Measurements from ENCODE around the gene ALG14. TPM values are rescaled to one million over a fixed set of nuclear protein-coding genes. Genes with fewer than 3 reads are reported as not detected.
A peak's percentile ranks its signal among the peaks of the same experiment; 100 is the strongest.

The ALG14 gene
- total RNA-seq, 1 experiment from 2014 or later = 13.0 TPM

DNA sequence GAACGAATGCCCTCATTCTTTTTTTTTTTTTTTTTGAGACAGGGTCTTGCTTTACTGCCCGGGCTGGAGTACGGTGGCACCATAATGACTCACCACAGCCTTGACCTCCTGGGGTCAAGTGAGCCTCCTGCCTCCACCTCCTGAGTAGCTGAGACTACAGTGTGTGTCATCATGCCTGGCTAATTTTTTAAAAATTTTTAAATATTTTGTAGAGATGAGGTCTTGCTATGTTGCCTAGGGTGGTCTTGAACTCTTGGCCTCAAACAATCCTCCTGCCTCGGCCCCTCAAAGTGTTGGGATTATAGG lies 69.4 kb downstream of the ALG14 start:
- peak; percentile 17 for DNase-seq (ENCODE audit: unreplicated experiment)
- H3K36me3 Mint-ChIP-seq (ENCODE audit: insufficient read depth, unreplicated experiment) = no peaks in the 10 kb centered on the region
- intact Hi-C loops (cut with micrococcal nuclease) = no loop called here
- no peak overlapping the region for H3K4me3 Mint-ChIP-seq (ENCODE audit: unreplicated experiment)
- CTCF ChIA-PET = interaction anchor here (0.9 to 1.6 kb wide), 3 partner anchors 10 to 110 kb away, joined by 3 read pairs; no protein-coding TSS in a partner anchor
- no peaks in the 10 kb centered on the region for H3K27me3 Mint-ChIP-seq (ENCODE audit: insufficient read depth, unreplicated experiment)
- BruUV-seq (replicated peaks) = no TSS peak
- POLR2A ChIA-PET = no interaction called here
- no peak overlapping the region for H3K27ac Mint-ChIP-seq (ENCODE audit: low read depth, unreplicated experiment)
- H3K9me3 Mint-ChIP-seq (ENCODE audit: unreplicated experiment) = no peaks in the 10 kb centered on the region
- TF ChIP-seq, protein P1, sequence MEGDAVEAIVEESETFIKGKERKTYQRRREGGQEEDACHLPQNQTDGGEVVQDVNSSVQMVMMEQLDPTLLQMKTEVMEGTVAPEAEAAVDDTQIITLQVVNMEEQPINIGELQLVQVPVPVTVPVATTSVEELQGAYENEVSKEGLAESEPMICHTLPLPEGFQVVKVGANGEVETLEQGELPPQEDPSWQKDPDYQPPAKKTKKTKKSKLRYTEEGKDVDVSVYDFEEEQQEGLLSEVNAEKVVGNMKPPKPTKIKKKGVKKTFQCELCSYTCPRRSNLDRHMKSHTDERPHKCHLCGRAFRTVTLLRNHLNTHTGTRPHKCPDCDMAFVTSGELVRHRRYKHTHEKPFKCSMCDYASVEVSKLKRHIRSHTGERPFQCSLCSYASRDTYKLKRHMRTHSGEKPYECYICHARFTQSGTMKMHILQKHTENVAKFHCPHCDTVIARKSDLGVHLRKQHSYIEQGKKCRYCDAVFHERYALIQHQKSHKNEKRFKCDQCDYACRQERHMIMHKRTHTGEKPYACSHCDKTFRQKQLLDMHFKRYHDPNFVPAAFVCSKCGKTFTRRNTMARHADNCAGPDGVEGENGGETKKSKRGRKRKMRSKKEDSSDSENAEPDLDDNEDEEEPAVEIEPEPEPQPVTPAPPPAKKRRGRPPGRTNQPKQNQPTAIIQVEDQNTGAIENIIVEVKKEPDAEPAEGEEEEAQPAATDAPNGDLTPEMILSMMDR (IDR thresholded peaks at IDR 0.05; ENCODE audit: unreplicated experiment) = no peak
- peaks cover 5% of the 10 kb centered on the region for H3K4me1 Mint-ChIP-seq (ENCODE audit: insufficient read depth, unreplicated experiment)

DNA sequence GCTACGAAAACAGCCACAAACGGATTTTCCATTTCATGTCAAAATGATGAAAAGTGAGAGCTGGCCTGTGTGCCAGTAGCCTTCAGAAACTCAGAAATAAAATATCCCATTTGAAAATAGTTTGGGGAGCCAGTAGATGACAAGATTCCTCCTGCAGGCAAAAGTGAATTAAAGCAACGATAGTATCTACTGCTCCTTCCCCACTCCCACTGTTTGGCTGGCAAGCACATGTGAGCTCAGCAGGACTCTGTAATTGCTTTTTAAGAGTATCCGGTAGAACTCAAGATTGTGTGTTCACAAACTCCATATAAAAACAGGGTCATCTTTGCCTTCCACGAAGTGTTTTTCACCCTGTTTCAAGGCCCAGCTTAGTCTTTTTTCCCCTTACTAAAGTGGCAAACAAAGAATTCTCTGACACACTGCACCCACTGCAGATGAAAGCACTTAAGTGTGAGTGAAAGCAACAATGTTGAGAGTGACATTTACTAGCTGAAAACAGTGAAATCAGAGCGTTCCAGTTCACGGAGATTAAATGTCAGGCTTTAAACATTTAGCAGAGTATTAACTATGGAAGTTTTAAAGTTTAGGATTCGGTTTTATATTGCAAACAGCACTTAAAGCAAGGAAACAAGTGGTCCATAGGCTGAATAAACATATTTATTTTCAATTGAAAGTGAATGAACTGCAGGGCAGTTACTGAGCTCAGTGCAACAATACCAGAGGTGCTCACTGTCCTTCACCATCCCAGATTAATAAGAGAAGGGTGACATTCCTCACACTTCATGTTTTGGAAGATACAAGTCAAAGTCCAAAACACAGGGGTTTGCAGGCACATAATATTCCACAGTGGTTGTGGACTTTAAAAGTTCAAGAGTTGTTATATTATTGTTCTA lies 70.0 kb downstream of the ALG14 start:
- Mint-ChIP-seq H3K4me1 (ENCODE audit: insufficient read depth, unreplicated experiment) (peaks cover 5% of the 10 kb centered on the region), H3K9me3 (ENCODE audit: unreplicated experiment) (no peaks in the 10 kb centered on the region), H3K36me3 (ENCODE audit: insufficient read depth, unreplicated experiment) (no peaks in the 10 kb centered on the region), H3K4me3 (ENCODE audit: unreplicated experiment) (no peak overlapping the region), H3K27ac (ENCODE audit: low read depth, unreplicated experiment) (no peak overlapping the region), H3K27me3 (ENCODE audit: insufficient read depth, unreplicated experiment) (no peaks in the 10 kb centered on the region)
- intact Hi-C loops (cut with micrococcal nuclease) = no loop called here
- no TSS peak for BruUV-seq (replicated peaks)
- no peak for DNase-seq (ENCODE audit: unreplicated experiment)
- POLR2A ChIA-PET = no interaction called here
- CTCF ChIA-PET = interaction anchor here (0.7 to 1.6 kb wide), 3 partner anchors 39 to 109 kb away, joined by 3 to 5 read pairs (median 3); no protein-coding TSS in a partner anchor
- TF ChIP-seq, protein P1 (IDR thresholded peaks at IDR 0.05; ENCODE audit: unreplicated experiment) = no peak

DNA sequence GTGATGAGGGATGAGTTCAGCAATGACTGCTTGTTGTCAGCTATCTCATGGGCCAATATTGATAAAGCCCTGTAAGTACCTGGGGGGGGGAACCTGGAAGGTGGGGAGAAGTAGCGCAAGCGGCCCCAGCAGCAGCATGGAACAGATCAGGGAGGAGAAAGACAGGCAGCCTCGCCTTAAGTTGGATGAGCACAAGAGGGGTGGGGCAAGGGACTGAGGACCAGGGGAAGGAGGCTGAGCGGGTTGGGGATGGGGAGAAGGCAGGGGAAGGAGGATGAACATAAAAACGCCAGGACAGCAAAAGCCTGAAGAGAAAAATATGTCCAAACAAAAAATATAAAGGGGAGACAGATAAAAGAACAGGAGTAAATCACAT lies 70.6 kb downstream of the ALG14 start:
- ChIA-PET CTCF (interaction anchor here (1.6 kb wide), 1 partner anchor 40 kb away, joined by 3 read pairs; no protein-coding TSS in a partner anchor), POLR2A (no interaction called here)
- intact Hi-C loops (cut with micrococcal nuclease) = no loop called here
- Mint-ChIP-seq H3K9me3 (ENCODE audit: unreplicated experiment) (no peaks in the 10 kb centered on the region), H3K4me3 (ENCODE audit: unreplicated experiment) (no peak overlapping the region), H3K36me3 (ENCODE audit: insufficient read depth, unreplicated experiment) (no peaks in the 10 kb centered on the region), H3K27ac (ENCODE audit: low read depth, unreplicated experiment) (no peak overlapping the region), H3K4me1 (ENCODE audit: insufficient read depth, unreplicated experiment) (peaks cover 5% of the 10 kb centered on the region), H3K27me3 (ENCODE audit: insufficient read depth, unreplicated experiment) (no peaks in the 10 kb centered on the region)
- DNase-seq (ENCODE audit: unreplicated experiment) = no peak
- TF ChIP-seq, protein P1 (IDR thresholded peaks at IDR 0.05; ENCODE audit: unreplicated experiment) = no peak
- BruUV-seq (replicated peaks) = no TSS peak

- Mint-ChIP-seq H3K27ac (ENCODE audit: low read depth, unreplicated experiment) (no peak overlapping the region), H3K4me1 (ENCODE audit: insufficient read depth, unreplicated experiment) (no peaks in the 10 kb centered on the region), H3K27me3 (ENCODE audit: insufficient read depth, unreplicated experiment) (no peaks in the 10 kb centered on the region), H3K9me3 (ENCODE audit: unreplicated experiment) (no peaks in the 10 kb centered on the region), H3K36me3 (ENCODE audit: insufficient read depth, unreplicated experiment) (no peaks in the 10 kb centered on the region), H3K4me3 (ENCODE audit: unreplicated experiment) (no peak overlapping the region)
- no peak for DNase-seq (ENCODE audit: unreplicated experiment)
- ChIA-PET CTCF (interaction anchor here (0.7 to 1.4 kb wide), 3 partner anchors 15 to 44 kb away, joined by 3 to 4 read pairs (median 4); no protein-coding TSS in a partner anchor), POLR2A (no interaction called here)
- TF ChIP-seq, protein P1 (IDR thresholded peaks at IDR 0.05; ENCODE audit: unreplicated experiment) = no peak
- no TSS peak for BruUV-seq (replicated peaks)
- intact Hi-C loops (cut with micrococcal nuclease) = no loop called here
These were observed 73.2 kb downstream of the ALG14 start for GRCh38 chr1:94999456-95000131.
